Colonic mucosa (tissue), 4 donors: ENCODE data around the gene ERBIN. TPM values are rescaled to one million over a fixed set of nuclear protein-coding genes. Genes with fewer than 3 reads are reported as not detected.

Experiments
- DNase-seq: peaks from one replicate; pipeline ENCODE4 v3.0.0-alpha.2; 2020
- H3K27ac ChIP-seq: fragments of 200-600 bp; one replicate; pipeline ENCODE4 v1.8.0; 2021
- H3K27me3 ChIP-seq: fragments of 200-600 bp; one replicate; pipeline ENCODE4 v1.8.0; 2021
- H3K36me3 ChIP-seq: fragments of 200-600 bp; one replicate; pipeline ENCODE4 v1.8.0; 2021
- H3K4me1 ChIP-seq: fragments of 200-600 bp; one replicate; pipeline ENCODE4 v1.8.0; 2021; ENCODE audit warnings: mild to moderate bottlenecking
- H3K4me3 ChIP-seq: fragments of 200-600 bp; one replicate; pipeline ENCODE4 v1.8.0; 2021
- H3K9ac ChIP-seq, 2 donors: one replicate each; pipeline ENCODE4 v1.7.0; 2013; ENCODE audit warnings: control low read depth in 2 of 2, low read depth in 2 of 2, low read length in 2 of 2
- H3K9me3 ChIP-seq: fragments of 200-600 bp; one replicate; pipeline ENCODE4 v1.8.0; 2021
- intact Hi-C: fragments of 100-400 bp; cut with DNase I; formaldehyde crosslinking; loops from one replicate; pipeline ENCODE4 v1.14.1; 2022
- total RNA-seq, 2 donors: library from RNA; stranded (reverse); fragmentation: NEBNext Ultra II Directional in 1 of 2; extraction: Animal tissue kit (Norgen Biotek cat#: 25700) in 1 of 2; gene quantifications; one replicate each; pipeline ENCODE4 v1.2.1, GENCODE V29; 2021
- TF ChIP-seq, protein P1 (sequence below): fragments of 200-600 bp; IDR thresholded peaks from one replicate; pipeline ENCODE4 v1.8.0; 2022; ENCODE audit warnings: antibody characterized with exemption, mild to moderate bottlenecking
- donor health status: healthy.
- donor health status: DM: no; HTN: no; CAD: no.
- donor health status: DM: no; HTN: no; CAD: no.

ERBIN gene
- total RNA-seq, 2 donors from 2014 or later, result 69.3 to 110 TPM

DNA sequence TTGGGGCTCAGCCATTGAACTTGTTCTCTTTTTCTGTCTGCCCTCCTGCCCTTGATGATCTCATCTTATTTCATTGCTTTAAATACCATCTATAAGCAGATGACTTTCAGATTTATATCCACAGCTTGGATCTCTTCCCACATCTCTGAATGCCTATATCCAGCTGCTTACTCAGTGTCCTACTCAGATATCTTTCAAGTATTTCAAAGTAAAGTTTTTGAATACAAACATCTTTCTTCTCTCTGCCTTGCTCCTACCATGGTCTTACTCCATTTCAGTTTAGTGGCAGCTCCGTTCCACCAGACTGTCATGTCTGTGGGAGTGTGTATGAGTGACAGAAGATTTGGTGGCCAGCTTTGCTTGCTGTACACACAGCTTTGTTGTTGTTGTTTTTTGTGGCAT lies 59.7 kb downstream of the ERBIN start:
- no peak overlapping the region for H3K4me3 ChIP-seq
- no peaks in the 10 kb centered on the region for H3K36me3 ChIP-seq
- H3K27me3 ChIP-seq, result no peaks in the 10 kb centered on the region
- TF ChIP-seq, protein P1, sequence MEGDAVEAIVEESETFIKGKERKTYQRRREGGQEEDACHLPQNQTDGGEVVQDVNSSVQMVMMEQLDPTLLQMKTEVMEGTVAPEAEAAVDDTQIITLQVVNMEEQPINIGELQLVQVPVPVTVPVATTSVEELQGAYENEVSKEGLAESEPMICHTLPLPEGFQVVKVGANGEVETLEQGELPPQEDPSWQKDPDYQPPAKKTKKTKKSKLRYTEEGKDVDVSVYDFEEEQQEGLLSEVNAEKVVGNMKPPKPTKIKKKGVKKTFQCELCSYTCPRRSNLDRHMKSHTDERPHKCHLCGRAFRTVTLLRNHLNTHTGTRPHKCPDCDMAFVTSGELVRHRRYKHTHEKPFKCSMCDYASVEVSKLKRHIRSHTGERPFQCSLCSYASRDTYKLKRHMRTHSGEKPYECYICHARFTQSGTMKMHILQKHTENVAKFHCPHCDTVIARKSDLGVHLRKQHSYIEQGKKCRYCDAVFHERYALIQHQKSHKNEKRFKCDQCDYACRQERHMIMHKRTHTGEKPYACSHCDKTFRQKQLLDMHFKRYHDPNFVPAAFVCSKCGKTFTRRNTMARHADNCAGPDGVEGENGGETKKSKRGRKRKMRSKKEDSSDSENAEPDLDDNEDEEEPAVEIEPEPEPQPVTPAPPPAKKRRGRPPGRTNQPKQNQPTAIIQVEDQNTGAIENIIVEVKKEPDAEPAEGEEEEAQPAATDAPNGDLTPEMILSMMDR, result no peak
- no peak overlapping the region for H3K27ac ChIP-seq
- no peak overlapping the region for H3K9ac ChIP-seq
- H3K4me1 ChIP-seq, result no peaks in the 10 kb centered on the region
- intact Hi-C loops, result no loop called here
- no peak for DNase-seq
- no peaks in the 10 kb centered on the region for H3K9me3 ChIP-seq

GRCh38 chr5:65986796-65987195 lies 60.4 kb downstream of the ERBIN start:
- intact Hi-C loops, result no loop called here
- Histone ChIP-seq H3K4me3 (no peak overlapping the region), H3K36me3 (no peaks in the 10 kb centered on the region), H3K4me1 (no peaks in the 10 kb centered on the region), H3K9ac (no peak overlapping the region), H3K9me3 (no peaks in the 10 kb centered on the region), H3K27me3 (no peaks in the 10 kb centered on the region), H3K27ac (no peak overlapping the region)
- TF ChIP-seq, protein P1, result no peak
- DNase-seq, result no peak

DNA sequence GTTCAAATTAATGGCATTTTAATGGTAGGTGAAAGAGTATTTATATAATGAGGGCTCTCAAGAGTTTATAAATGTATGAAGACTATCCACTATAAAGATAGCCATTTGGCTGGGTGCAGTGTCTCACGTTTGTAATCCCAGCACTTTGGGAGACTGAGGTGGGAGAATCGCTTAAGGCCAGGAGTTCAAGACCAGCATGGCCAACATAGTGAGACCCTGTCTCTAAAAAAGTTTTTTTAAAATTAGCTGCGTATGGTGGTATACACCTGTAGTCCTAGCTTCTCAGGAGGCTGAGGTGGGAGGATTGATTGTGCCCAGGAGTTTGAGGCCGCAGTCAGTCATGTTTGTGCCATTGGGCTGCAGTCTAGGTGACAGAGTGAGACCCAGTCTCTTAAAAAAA lies 61.6 kb downstream of the ERBIN start:
- intact Hi-C loops, result no loop called here

GRCh38 chr5:65989158-65989557 lies 62.8 kb downstream of the ERBIN start:
- TF ChIP-seq, protein P1, result no peak
- H3K4me3 ChIP-seq, result no peak overlapping the region
- DNase-seq, result no peak
- no peak overlapping the region for H3K9ac ChIP-seq
- no peaks in the 10 kb centered on the region for H3K36me3 ChIP-seq
- intact Hi-C loops, result no loop called here
- no peaks in the 10 kb centered on the region for H3K27me3 ChIP-seq
- H3K27ac ChIP-seq, result no peak overlapping the region
- no peaks in the 10 kb centered on the region for H3K9me3 ChIP-seq
- no peaks in the 10 kb centered on the region for H3K4me1 ChIP-seq

More for the DNA sequence above, 61.6 kb downstream of the ERBIN start:
- Histone ChIP-seq H3K4me3 (no peak overlapping the region), H3K27ac (no peak overlapping the region), H3K4me1 (no peaks in the 10 kb centered on the region), H3K9ac (no peak overlapping the region), H3K36me3 (no peaks in the 10 kb centered on the region), H3K9me3 (no peaks in the 10 kb centered on the region), H3K27me3 (no peaks in the 10 kb centered on the region)
- TF ChIP-seq, protein P1, result no peak
- DNase-seq, result no peak

- no peak overlapping the region for H3K4me3 ChIP-seq
- no peaks in the 10 kb centered on the region for H3K27me3 ChIP-seq
- TF ChIP-seq, protein P1, result no peak
- intact Hi-C loops, result no loop called here
- H3K36me3 ChIP-seq, result no peaks in the 10 kb centered on the region
- H3K4me1 ChIP-seq, result no peaks in the 10 kb centered on the region
- H3K9ac ChIP-seq, result no peak overlapping the region
- no peak overlapping the region for H3K27ac ChIP-seq
- no peak for DNase-seq
- H3K9me3 ChIP-seq, result no peaks in the 10 kb centered on the region
These were observed 66.3 kb downstream of the ERBIN start for GRCh38 chr5:65992630-65993029.
